Panc1 (cell line): Measurements from ENCODE around the gene PEX6. TPM values are rescaled to one million over a fixed set of nuclear protein-coding genes. Genes with fewer than 3 reads are reported as not detected.

ENCODE experiments used
- ATAC-seq: fragments of 200-7000 bp; cut with Tn5 transposase; 2 replicates; pipeline ENCODE4 v1.9.1; 2020; ENCODE audit warnings: mild to moderate bottlenecking, moderate library complexity
- BruUV-seq: library from RNA; stranded (reverse); fragments of 400-500 nt; replicated peaks from 2 replicates; lab custom pipeline; 2021; lab: Mats Ljungman, UMichigan
- CTCF ChIA-PET: fragments of 300-600 bp; sonication (Branson Sonifier 250); formaldehyde crosslinking; loops from one replicate; lab custom pipeline; 2022; ENCODE audit warnings: antibody characterized with exemption; lab: Charles Lee
- POLR2A ChIA-PET: fragments of 300-600 bp; sonication (Branson Sonifier 250); formaldehyde crosslinking; loops from one replicate; lab custom pipeline; 2022; ENCODE audit warnings: antibody characterized with exemption; lab: Charles Lee
- DNase-seq: peaks from one replicate; pipeline ENCODE4 v3.0.0-alpha.2; 2010; ENCODE audit warnings: low read depth, low spot score
- H3K27ac ChIP-seq: 2 replicates; pipeline ENCODE4 v1.5.1; 2011; ENCODE audit warnings: mild to moderate bottlenecking, low read length, inconsistent platforms
- H3K27me3 ChIP-seq: fragments of 200-500 bp; sonication (Bioruptor generic); 2 replicates; pipeline ENCODE4 v1.6.0; 2014; ENCODE audit warnings: low read length, inconsistent platforms; ENCODE audit not compliant: control insufficient read depth, insufficient read depth
- H3K36me3 ChIP-seq: fragments of 200-500 bp; sonication (Bioruptor generic); 2 replicates; pipeline ENCODE4 v1.5.1; 2014; ENCODE audit warnings: inconsistent platforms, mild to moderate bottlenecking, low read length, moderate library complexity; ENCODE audit not compliant: control insufficient read depth, insufficient read depth
- H3K4me1 ChIP-seq: 2 replicates; pipeline ENCODE4 v1.5.1; 2011; ENCODE audit warnings: inconsistent platforms, mild to moderate bottlenecking, low read length, moderate library complexity; ENCODE audit not compliant: control insufficient read depth, insufficient read depth
- H3K4me3 ChIP-seq, 2 experiments: 2 replicates each; pipeline ENCODE4 v1.5.1; 2011 to 2012; ENCODE audit warnings: low read depth in 2 of 2, low read length in 2 of 2, mild to moderate bottlenecking in 2 of 2, inconsistent platforms in 1 of 2, moderate library complexity in 1 of 2
- H3K9me3 ChIP-seq: fragments of 200-500 bp; sonication (Bioruptor generic); 2 replicates; pipeline ENCODE4 v1.5.1; 2014; ENCODE audit warnings: low read depth, mild to moderate bottlenecking, inconsistent platforms, low read length, moderate library complexity; ENCODE audit not compliant: control insufficient read depth, insufficient read depth
- POLR2AphosphoS5 ChIP-seq: IDR thresholded peaks from 2 replicates; pipeline ENCODE4 v1.6.1; 2012; ENCODE audit warnings: mild to moderate bottlenecking, low read depth, low read length, moderate library complexity
- SIN3A ChIP-seq: IDR thresholded peaks from 2 replicates; pipeline ENCODE4 v1.6.1; 2012; ENCODE audit warnings: low read depth, mild to moderate bottlenecking, low read length, moderate library complexity, borderline replicate concordance; ENCODE audit not compliant: insufficient read depth
- TCF7L2 ChIP-seq: IDR thresholded peaks from 2 replicates; pipeline ENCODE4 v1.6.1; 2011; ENCODE audit warnings: mild to moderate bottlenecking, low read depth, low read length, inconsistent platforms
- in situ Hi-C: cut with HindIII; loops from 2 replicates; pipeline ENCODE4 v1.10.0; 2016; ENCODE audit warnings: low sequenced_read_pairs, low pct_unique_long_range_greater_than_20kb
- intact Hi-C: fragments of 100-400 bp; cut with micrococcal nuclease; formaldehyde crosslinking; loops from one replicate; pipeline ENCODE4 v1.10.0; 2022; ENCODE audit not compliant: unreplicated experiment
- total RNA-seq: library from RNA; stranded (reverse); gene quantifications from one replicate; pipeline ENCODE4 v1.2.1, GENCODE V29; 2021; ENCODE audit not compliant: unreplicated experiment
- TF ChIP-seq, protein P1 (sequence below), 2 experiments: IDR thresholded peaks; 2 replicates each; pipeline ENCODE4 v1.6.1; 2011 to 2012; ENCODE audit warnings: low read depth in 2 of 2, control low read depth in 1 of 2, low read length in 1 of 2, mild to moderate bottlenecking in 1 of 2, moderate library complexity in 1 of 2; ENCODE audit not compliant: insufficient read depth in 1 of 2
- TF ChIP-seq, protein P2 (sequence below): fragments of 450-650 bp; IDR thresholded peaks from 2 replicates; pipeline ENCODE4 v1.5.1; 2017; ENCODE audit warnings: mild to moderate bottlenecking

Gene PEX6
- total RNA-seq, 1 experiment from 2014 or later = 21.7 TPM

DNA sequence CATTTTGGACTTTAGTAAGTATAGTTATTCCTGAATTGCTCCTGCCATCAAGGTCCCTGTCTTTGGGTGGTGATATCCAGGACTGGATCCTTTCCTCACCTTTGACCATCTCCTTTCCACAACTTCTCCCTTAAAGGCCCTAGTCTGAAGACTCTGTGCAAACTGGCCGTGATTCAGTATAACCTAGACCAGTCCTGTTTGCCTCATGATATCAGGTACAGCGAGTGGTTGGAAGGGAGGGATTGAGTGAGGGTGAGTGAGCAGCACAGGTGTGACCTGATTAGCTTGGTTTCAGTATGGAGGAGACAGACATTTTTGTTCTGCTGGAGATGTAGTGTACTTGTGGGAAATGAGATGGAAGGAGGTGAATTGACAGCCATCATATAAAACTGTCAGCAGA lies 40.2 kb upstream of the PEX6 start:
- no peak for DNase-seq
- H3K4me1 ChIP-seq = peaks cover 22% of the 10 kb centered on the region
- H3K36me3 ChIP-seq = peaks cover 2% of the 10 kb centered on the region; the same call in 1 of the 2 replicates
- no peak overlapping the region for H3K27ac ChIP-seq
- POLR2A ChIA-PET = interaction anchor here (0.6 kb wide), 1 partner anchor 40 kb away, joined by 3 read pairs; the partner anchor contains the start of gene PEX6
- CTCF ChIA-PET = no interaction called here
- H3K27me3 ChIP-seq = no peaks in the 10 kb centered on the region
- BruUV-seq = no TSS peak
- no peak for ATAC-seq
- no peaks in the 10 kb centered on the region for H3K9me3 ChIP-seq
- in situ Hi-C loops = no loop called here
- TF ChIP-seq, protein P1, sequence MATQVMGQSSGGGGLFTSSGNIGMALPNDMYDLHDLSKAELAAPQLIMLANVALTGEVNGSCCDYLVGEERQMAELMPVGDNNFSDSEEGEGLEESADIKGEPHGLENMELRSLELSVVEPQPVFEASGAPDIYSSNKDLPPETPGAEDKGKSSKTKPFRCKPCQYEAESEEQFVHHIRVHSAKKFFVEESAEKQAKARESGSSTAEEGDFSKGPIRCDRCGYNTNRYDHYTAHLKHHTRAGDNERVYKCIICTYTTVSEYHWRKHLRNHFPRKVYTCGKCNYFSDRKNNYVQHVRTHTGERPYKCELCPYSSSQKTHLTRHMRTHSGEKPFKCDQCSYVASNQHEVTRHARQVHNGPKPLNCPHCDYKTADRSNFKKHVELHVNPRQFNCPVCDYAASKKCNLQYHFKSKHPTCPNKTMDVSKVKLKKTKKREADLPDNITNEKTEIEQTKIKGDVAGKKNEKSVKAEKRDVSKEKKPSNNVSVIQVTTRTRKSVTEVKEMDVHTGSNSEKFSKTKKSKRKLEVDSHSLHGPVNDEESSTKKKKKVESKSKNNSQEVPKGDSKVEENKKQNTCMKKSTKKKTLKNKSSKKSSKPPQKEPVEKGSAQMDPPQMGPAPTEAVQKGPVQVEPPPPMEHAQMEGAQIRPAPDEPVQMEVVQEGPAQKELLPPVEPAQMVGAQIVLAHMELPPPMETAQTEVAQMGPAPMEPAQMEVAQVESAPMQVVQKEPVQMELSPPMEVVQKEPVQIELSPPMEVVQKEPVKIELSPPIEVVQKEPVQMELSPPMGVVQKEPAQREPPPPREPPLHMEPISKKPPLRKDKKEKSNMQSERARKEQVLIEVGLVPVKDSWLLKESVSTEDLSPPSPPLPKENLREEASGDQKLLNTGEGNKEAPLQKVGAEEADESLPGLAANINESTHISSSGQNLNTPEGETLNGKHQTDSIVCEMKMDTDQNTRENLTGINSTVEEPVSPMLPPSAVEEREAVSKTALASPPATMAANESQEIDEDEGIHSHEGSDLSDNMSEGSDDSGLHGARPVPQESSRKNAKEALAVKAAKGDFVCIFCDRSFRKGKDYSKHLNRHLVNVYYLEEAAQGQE (IDR thresholded peaks at IDR 0.05; ENCODE audit: insufficient read depth in 1 of 2, low read depth in 2 of 2, low read length in 1 of 2) = no peak
- TF ChIP-seq TCF7L2 = no peak
- TF ChIP-seq, protein P2, sequence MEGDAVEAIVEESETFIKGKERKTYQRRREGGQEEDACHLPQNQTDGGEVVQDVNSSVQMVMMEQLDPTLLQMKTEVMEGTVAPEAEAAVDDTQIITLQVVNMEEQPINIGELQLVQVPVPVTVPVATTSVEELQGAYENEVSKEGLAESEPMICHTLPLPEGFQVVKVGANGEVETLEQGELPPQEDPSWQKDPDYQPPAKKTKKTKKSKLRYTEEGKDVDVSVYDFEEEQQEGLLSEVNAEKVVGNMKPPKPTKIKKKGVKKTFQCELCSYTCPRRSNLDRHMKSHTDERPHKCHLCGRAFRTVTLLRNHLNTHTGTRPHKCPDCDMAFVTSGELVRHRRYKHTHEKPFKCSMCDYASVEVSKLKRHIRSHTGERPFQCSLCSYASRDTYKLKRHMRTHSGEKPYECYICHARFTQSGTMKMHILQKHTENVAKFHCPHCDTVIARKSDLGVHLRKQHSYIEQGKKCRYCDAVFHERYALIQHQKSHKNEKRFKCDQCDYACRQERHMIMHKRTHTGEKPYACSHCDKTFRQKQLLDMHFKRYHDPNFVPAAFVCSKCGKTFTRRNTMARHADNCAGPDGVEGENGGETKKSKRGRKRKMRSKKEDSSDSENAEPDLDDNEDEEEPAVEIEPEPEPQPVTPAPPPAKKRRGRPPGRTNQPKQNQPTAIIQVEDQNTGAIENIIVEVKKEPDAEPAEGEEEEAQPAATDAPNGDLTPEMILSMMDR = no peak
- no peak for TF ChIP-seq SIN3A
- TF ChIP-seq POLR2AphosphoS5 = no peak
- intact Hi-C loops = no loop called here
- H3K4me3 ChIP-seq = no peak overlapping the region

DNA sequence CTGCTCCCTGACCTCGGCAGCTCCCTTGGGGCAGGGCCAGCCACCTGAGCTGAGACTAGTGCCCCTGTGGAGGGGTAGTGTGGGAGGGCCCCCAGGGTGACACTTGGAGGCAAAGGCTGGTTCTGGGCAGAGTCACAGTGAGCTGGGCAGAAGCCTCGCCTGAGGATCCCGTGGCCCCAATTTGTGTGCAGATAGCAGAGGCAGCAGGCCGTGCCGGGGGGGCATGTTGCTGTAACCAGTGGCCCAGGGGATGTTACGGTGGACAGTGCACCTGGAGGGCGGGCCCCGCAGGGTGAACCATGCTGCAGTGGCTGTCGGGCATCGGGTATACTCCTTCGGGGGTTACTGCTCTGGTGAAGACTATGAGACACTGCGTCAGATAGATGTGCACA lies 38.0 kb upstream of the PEX6 start:
- H3K27ac ChIP-seq = no peak overlapping the region

More for the DNA sequence above, 38.0 kb upstream of the PEX6 start:
- in situ Hi-C loops (no loop called here), intact Hi-C loops (no loop called here)
- Histone ChIP-seq H3K27me3 (no peaks in the 10 kb centered on the region), H3K4me3 (no peak overlapping the region), H3K36me3 (peaks cover 6% of the 10 kb centered on the region), H3K4me1 (peaks cover 28% of the 10 kb centered on the region), H3K9me3 (no peaks in the 10 kb centered on the region)
- DNase-seq = no peak
- CTCF ChIA-PET = no interaction called here
- no peak for ATAC-seq
- POLR2A ChIA-PET = interaction anchor here (0.5 kb wide), 1 partner anchor 19 kb away, joined by 3 read pairs; no protein-coding TSS in a partner anchor
- no TSS peak for BruUV-seq
- TF ChIP-seq, protein P1 (IDR thresholded peaks at IDR 0.05; ENCODE audit: insufficient read depth in 1 of 2, low read depth in 2 of 2, low read length in 1 of 2) = no peak
- TF ChIP-seq, protein P2 = no peak
- TF ChIP-seq SIN3A = no peak
- TF ChIP-seq POLR2AphosphoS5 = no peak
- TF ChIP-seq TCF7L2 = no peak
